HG03439 (cell line): Measurements from ENCODE around the gene USP48.

Source experiments
- ATAC-seq: cut with Tn5 transposase; IDR thresholded peaks from one replicate; pipeline ENCODE4 v1.9.1; 2021; ENCODE audit warnings: mild to moderate bottlenecking, moderate library complexity; ENCODE audit not compliant: unreplicated experiment

The USP48 gene

DNA sequence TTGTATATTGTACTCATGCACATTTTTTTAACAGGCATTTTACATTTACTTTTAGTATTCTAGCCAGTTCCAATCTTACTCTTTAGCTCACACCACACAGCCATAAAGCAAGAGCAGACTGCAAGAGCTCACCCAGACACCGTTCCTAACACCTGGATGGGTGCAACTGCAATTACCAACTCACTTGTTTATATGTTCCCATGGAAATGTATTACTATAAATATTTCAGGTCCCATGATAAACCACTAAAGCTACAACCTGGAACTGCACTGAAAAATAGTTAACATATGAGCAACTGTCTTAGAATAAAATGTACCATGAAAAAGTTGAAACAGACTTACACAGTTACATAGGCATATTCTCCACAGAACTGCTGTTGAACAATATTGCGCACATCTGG lies 30.8 kb downstream of the USP48 start:
- ATAC-seq: no peak

- ATAC-seq: no peak
These were observed 31.7 kb downstream of the USP48 start for GRCh38 chr1:21751281-21751680.

DNA sequence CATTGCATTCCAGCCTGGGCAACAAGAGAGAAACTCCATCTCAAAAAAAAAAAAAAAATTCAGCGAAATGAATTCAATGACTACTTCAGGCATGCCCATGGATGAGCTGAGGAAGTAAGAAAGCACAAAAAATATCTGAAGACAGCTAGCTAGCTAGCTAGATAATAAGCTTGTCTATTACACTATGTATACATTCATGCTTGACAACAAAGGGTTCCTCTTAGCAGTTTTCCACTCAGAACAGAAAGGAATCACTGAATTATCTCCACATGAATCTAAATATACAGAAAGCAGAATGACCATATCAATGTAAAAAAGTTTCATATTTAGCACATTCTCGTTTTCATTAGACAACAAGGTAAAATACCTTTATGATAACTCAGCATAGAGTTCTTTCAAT lies 32.1 kb downstream of the USP48 start:
- no peak for ATAC-seq

- no peak for ATAC-seq
These were observed 33.0 kb downstream of the USP48 start for GRCh38 chr1:21749859-21750468.

- ATAC-seq: no peak
These were observed 33.8 kb downstream of the USP48 start for GRCh38 chr1:21749109-21749508.

GRCh38 chr1:21743476-21743875 lies 39.5 kb downstream of the USP48 start:
- no peak for ATAC-seq

- ATAC-seq: no peak
These were observed 40.4 kb downstream of the USP48 start for GRCh38 chr1:21742578-21742977.

DNA sequence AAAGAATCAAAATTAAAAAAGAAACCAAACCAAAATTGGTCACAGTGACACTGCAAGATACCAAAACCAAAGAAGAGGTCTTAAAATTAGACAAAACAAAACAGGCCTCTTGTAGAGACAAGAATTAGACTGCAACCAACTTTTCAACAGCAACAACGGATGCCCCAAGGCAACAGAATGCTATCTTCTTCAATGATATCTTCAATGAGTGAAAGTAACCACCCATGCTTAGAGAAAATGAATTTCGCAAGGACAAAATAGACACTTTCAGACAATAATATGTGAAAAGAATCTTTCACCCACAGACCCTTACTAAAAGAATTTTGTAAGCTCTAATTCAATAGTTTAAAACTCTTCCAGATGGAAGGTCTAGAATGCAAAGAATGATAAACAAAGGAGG lies 41.7 kb downstream of the USP48 start:
- no peak for ATAC-seq

DNA sequence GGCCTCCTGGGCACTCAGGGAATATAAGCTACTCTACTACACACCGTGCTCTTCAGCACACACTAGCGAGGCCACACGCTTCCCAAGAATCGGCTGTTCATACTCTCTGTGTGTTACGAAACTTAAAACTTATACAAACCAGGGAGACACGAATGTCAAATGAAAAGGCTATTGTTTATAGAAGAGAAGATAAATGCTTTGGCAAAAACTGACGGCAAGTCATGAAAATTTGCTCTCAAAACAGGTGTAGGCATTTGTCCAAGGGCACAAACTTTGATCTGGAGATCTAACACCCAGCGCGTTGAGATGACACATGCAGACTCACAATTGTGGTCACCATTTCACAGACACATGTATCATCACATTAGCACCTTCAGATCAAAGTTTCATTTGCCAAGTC lies 46.1 kb downstream of the USP48 start:
- no peak for ATAC-seq

- no peak for ATAC-seq
These were observed 46.9 kb downstream of the USP48 start for GRCh38 chr1:21736011-21736410.

- ATAC-seq: no peak
These were observed 48.4 kb downstream of the USP48 start for GRCh38 chr1:21734526-21734925.

- ATAC-seq: no peak
These were observed 50.3 kb downstream of the USP48 start for GRCh38 chr1:21732664-21733063.

DNA sequence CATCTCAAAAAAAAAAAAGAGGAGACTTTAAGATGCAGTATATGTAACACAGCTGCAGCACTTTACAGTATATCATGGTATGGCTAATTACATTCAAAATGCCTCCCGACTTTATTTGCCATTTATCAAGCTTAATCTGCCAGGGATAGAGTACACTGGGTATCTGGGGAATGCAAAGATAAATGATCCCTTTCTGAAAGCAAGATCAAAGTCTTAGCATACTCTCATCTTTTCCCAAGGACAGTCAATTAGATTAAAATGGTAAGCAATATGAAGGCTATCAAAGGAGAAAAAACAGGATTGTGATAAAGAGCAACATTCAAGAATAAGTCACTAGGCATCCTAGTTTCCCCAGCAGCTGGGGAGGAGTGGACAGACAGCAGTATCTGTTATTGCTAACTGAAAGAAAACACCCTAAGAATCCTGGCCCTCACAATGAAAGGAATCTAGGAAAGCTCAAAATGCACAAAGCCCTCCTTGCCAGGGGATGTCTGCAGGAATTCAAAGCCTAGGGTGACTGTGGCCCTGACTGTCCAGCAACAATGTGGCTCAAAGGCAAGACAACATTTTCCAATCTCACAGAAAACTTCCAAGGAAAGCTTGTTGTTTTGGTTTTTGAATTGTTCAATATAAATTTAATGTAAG lies 57.1 kb downstream of the USP48 start:
- no peak for ATAC-seq

DNA sequence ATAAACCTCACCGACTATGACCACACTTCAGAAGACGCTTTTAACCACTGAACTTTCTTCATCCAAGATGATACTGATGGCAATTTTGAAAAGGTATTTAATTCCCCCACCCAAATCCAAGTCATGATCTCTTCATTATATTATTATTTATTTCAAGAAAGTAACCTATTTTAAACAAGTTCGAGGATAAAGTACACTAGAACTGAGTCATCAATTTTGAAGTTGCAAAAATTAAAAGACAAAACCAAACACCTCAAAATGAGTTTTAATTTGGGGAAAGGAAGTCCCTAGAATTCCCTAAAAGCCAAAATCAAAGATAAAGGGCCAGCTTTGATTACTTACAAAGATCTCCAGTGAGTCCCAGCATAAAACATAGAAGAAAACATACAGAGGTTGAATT lies 58.4 kb downstream of the USP48 start:
- ATAC-seq: no peak

GRCh38 chr1:21724098-21724497 lies 58.9 kb downstream of the USP48 start:
- ATAC-seq: no peak

DNA sequence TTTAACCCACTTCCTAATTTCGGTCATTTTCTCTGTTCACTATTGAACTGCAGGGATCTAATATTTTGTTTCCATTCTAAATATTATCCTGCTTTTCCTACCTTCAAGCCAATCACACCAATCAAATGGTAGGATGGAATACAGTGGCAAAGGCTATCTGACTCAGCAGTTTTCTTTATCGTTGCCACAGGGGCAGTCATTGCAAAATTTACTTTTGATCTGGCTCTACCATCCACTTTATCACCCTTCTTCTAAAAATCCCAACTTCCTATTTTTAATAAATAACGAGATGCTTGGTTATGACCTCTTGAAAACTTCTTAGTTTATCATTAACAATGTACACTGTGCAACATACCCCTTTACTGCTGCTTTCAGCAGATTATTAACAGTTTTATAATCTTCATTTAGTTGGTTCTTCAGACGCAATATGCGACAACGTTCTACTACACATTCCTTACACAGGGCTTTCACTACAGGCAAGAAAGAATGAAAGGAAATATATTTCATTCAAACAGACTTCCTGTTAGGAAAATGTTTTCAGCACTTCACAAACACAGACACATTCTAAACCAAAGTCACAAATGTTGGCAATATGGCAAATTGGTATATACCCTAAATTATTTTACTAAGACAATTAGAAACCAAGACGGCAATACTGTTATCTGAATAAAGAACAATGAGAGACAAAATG lies 61.5 kb downstream of the USP48 start:
- no peak for ATAC-seq

GRCh38 chr1:21716169-21716568 lies 66.8 kb downstream of the USP48 start:
- no peak for ATAC-seq

GRCh38 chr1:21707891-21708290 lies 75.1 kb downstream of the USP48 start:
- no peak for ATAC-seq

GRCh38 chr1:21707086-21707840 lies 75.7 kb downstream of the USP48 start:
- ATAC-seq: no peak

- no peak for ATAC-seq
These were observed 76.7 kb downstream of the USP48 start for GRCh38 chr1:21706151-21706835.
